PC-3 (cell line): ENCODE measurements around the gene NAV2. TPM values are rescaled to one million over a fixed set of nuclear protein-coding genes. Genes with fewer than 3 reads are reported as not detected.

Experiments used
- ATAC-seq: fragments of 200-7000 bp; cut with Tn5 transposase; 2 replicates; pipeline ENCODE4 v1.9.1; 2020; ENCODE audit warnings: mild to moderate bottlenecking, moderate library complexity
- BruUV-seq: library from RNA; stranded (reverse); fragments of 400-500 nt; replicated peaks from 2 replicates; lab custom pipeline; 2021; lab: Mats Ljungman, UMichigan
- CTCF ChIA-PET: fragments of 300-600 bp; sonication (Branson Sonifier 250); formaldehyde crosslinking; loops from one replicate; lab custom pipeline; 2022; ENCODE audit warnings: antibody characterized with exemption; lab: Charles Lee
- POLR2A ChIA-PET: fragments of 300-600 bp; sonication (Branson Sonifier 250); formaldehyde crosslinking; loops from one replicate; lab custom pipeline; 2022; ENCODE audit warnings: antibody characterized with exemption; ENCODE audit not compliant: unreplicated experiment; lab: Charles Lee
- DNase-seq: peaks from one replicate; pipeline ENCODE4 v3.0.0-alpha.2; 2015
- H2AFZ ChIP-seq: fragments of 300-600 bp; sonication (generic); 2 replicates; pipeline ENCODE4 v1.6.0; 2016; ENCODE audit warnings: antibody characterized with exemption, low read length
- H3F3A ChIP-seq: fragments of 300-600 bp; sonication (generic); one replicate; pipeline ENCODE4 v1.6.0; 2017; ENCODE audit warnings: antibody characterized with exemption, low read length, control low read depth, mild to moderate bottlenecking; ENCODE audit not compliant: unreplicated experiment
- H3K27ac ChIP-seq: fragments of 300-600 bp; sonication (generic); 2 replicates; pipeline ENCODE4 v1.5.1; 2016; ENCODE audit warnings: mild to moderate bottlenecking, low read length
- H3K27me3 ChIP-seq: fragments of 300-600 bp; sonication (generic); 2 replicates; pipeline ENCODE4 v1.6.1; 2016; ENCODE audit warnings: low read length, mixed read lengths
- H3K36me3 ChIP-seq: fragments of 300-600 bp; sonication (generic); 2 replicates; pipeline ENCODE4 v1.6.1; 2016; ENCODE audit warnings: low read depth, mixed run types, low read length, mixed read lengths
- H3K4me1 ChIP-seq: fragments of 300-600 bp; sonication (generic); 2 replicates; pipeline ENCODE4 v1.5.1; 2016; ENCODE audit warnings: low read length; ENCODE audit not compliant: insufficient read depth
- H3K4me2 ChIP-seq: fragments of 300-600 bp; sonication (generic); 2 replicates; pipeline ENCODE4 v1.6.0; 2016; ENCODE audit warnings: low read length
- H3K4me3 ChIP-seq: fragments of 300-600 bp; sonication (generic); 2 replicates; pipeline ENCODE4 v1.5.1; 2016; ENCODE audit warnings: mild to moderate bottlenecking, low read length, mixed read lengths
- H3K79me2 ChIP-seq: fragments of 300-600 bp; sonication (generic); 2 replicates; pipeline ENCODE4 v1.6.1; 2017; ENCODE audit warnings: low read length, mixed read lengths
- H3K9ac ChIP-seq: fragments of 300-600 bp; sonication (generic); 2 replicates; pipeline ENCODE4 v1.6.0; 2016; ENCODE audit warnings: mild to moderate bottlenecking, low read length
- H3K9me2 ChIP-seq: fragments of 300-600 bp; sonication (generic); replicated peaks from 2 replicates; pipeline ENCODE4 v1.6.1; 2016; ENCODE audit warnings: mixed run types, low read length, mixed read lengths
- H3K9me3 ChIP-seq: fragments of 300-600 bp; sonication (generic); 2 replicates; pipeline ENCODE4 v1.6.1; 2016; ENCODE audit warnings: low read length, mixed read lengths
- H4K20me1 ChIP-seq: fragments of 300-600 bp; sonication (generic); 2 replicates; pipeline ENCODE4 v1.6.1; 2016; ENCODE audit warnings: low read length, mixed read lengths
- EZH2 ChIP-seq: fragments of 300-600 bp; sonication (generic); IDR thresholded peaks from one replicate; pipeline ENCODE4 v1.6.1; 2017; ENCODE audit warnings: antibody characterized with exemption, mild to moderate bottlenecking, low read length; ENCODE audit not compliant: unreplicated experiment
- EZH2phosphoT487 ChIP-seq: fragments of 300-600 bp; sonication (generic); IDR thresholded peaks from 2 replicates; pipeline ENCODE4 v1.6.1; 2018; ENCODE audit warnings: mild to moderate bottlenecking, antibody characterized with exemption, low read length, borderline replicate concordance
- intact Hi-C: fragments of 100-400 bp; cut with micrococcal nuclease; formaldehyde crosslinking; loops from 2 replicates; pipeline ENCODE4 v1.9.0; 2023
- total RNA-seq: library from RNA; depleted of rRNA; stranded (reverse); fragments of >200 nt; gene quantifications from 2 replicates; pipeline ENCODE4 v1.2.3, GENCODE V29; 2014
- TF ChIP-seq, protein P1 (sequence below): fragments of 300-600 bp; sonication (generic); conservative IDR thresholded peaks from 2 replicates; pipeline ENCODE4 v1.5.1; 2017; ENCODE audit warnings: antibody characterized with exemption, low read depth, mild to moderate bottlenecking, low read length

Gene NAV2
- total RNA-seq, 1 experiment from 2014 or later: 10.4 TPM

DNA sequence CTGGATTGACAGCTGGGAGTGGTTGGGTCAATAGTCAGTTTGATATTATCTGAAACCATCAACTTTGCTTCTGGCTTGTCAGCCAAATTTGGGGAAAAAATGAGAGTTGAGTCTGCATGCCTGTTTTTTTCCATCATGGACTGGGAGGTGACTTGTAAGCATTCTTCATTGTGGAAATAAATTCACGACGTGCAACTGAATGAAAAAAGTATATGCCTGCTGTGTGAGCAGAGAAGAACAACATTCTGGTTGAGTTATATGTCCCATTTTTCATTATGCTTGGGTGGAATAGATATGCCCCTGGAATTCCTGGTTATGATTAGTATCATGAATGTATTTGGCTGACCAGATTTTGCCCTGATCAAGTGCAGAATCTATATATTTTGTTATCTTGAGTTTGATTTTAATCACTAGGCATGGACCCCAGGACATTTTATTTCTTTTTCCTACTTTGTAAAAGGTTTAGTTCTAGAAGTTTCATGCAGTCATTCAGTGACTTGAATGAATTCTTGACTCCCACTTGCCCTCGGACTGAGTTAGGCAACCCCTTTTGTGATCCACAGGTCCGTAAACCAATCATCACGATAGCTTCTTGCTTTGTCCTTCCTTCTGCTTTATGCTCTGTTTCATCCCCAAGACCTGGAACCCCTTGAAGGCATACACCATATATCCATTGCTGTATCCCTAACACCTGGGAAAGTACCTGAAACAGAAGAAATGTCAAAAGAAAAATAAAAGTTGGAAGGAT lies 205.8 kb downstream of the NAV2 start:
- Histone ChIP-seq H3K4me2 (peak overlapping the region; percentile 56), H3K27ac (peak overlapping the region; percentile 96)
- no peak for ATAC-seq

DNA sequence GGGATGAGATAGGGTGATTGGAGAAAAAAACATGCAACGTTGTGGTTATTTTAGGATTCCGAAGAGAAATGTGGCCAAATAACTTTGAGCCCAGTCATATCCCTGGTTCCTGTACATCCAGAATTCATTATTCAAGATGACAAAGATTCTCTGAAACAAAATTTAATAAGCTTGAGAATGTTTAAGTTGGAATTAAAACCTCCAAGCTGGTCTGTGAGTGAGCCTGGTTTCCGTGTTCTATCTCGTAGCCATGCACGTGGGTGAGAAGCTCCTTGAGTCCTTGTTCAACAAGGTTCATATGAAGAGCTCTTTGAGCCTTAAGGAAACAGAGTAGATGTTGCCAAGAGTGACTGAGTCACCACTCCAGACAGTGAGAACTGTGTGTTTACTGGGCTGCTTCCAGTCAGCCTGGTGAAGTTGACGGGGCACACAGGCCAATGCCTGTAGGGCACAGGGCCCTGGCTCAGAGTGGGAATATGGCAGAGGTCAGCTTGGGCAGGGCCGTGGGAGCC lies 206.5 kb downstream of the NAV2 start:
- peak; percentile 95 for ATAC-seq
- Histone ChIP-seq H3K27ac (peak overlapping the region; percentile 96), H3K79me2 (no peaks in the 10 kb centered on the region)

More for the DNA sequence above, 205.8 kb downstream of the NAV2 start:
- no peak overlapping the region for H2AFZ ChIP-seq
- no peak for TF ChIP-seq EZH2phosphoT487
- TF ChIP-seq, protein P1, sequence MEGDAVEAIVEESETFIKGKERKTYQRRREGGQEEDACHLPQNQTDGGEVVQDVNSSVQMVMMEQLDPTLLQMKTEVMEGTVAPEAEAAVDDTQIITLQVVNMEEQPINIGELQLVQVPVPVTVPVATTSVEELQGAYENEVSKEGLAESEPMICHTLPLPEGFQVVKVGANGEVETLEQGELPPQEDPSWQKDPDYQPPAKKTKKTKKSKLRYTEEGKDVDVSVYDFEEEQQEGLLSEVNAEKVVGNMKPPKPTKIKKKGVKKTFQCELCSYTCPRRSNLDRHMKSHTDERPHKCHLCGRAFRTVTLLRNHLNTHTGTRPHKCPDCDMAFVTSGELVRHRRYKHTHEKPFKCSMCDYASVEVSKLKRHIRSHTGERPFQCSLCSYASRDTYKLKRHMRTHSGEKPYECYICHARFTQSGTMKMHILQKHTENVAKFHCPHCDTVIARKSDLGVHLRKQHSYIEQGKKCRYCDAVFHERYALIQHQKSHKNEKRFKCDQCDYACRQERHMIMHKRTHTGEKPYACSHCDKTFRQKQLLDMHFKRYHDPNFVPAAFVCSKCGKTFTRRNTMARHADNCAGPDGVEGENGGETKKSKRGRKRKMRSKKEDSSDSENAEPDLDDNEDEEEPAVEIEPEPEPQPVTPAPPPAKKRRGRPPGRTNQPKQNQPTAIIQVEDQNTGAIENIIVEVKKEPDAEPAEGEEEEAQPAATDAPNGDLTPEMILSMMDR: no peak
- TF ChIP-seq EZH2: no peak
- intact Hi-C loops: loop anchor here (1.0 kb wide), 1 partner anchor 33 kb away; no protein-coding TSS in a partner anchor
- no peaks in the 10 kb centered on the region for H3K27me3 ChIP-seq
- H4K20me1 ChIP-seq: no peaks in the 10 kb centered on the region
- peaks cover 47% of the 10 kb centered on the region for H3K4me1 ChIP-seq
- peak overlapping the region; percentile 84 for H3K9ac ChIP-seq
- peak; percentile 22 for DNase-seq
- no peak overlapping the region for H3K4me3 ChIP-seq
- ChIA-PET CTCF (interaction anchor here (0.7 to 1.2 kb wide), 2 partner anchors 70 to 210 kb away, joined by 3 to 5 read pairs; no protein-coding TSS in a partner anchor), POLR2A (no interaction called here)
- no peaks in the 10 kb centered on the region for H3K9me3 ChIP-seq
- no peaks in the 10 kb centered on the region for H3K36me3 ChIP-seq
- peaks cover 7% of the 10 kb centered on the region for H3F3A ChIP-seq
- H3K9me2 ChIP-seq: no peaks in the 10 kb centered on the region
- no peaks in the 10 kb centered on the region for H3K79me2 ChIP-seq
- no TSS peak for BruUV-seq

More for the DNA sequence above, 206.5 kb downstream of the NAV2 start:
- no peaks in the 10 kb centered on the region for H3K36me3 ChIP-seq
- H3K27me3 ChIP-seq: no peaks in the 10 kb centered on the region
- H3K4me2 ChIP-seq: peak overlapping the region; percentile 60
- H3K9ac ChIP-seq: peak overlapping the region; percentile 84
- CTCF ChIA-PET: interaction anchor here (0.6 to 1.2 kb wide), 4 partner anchors 13 to 213 kb away, joined by 3 to 5 read pairs (median 3); no protein-coding TSS in a partner anchor
- no peaks in the 10 kb centered on the region for H3K9me3 ChIP-seq
- TF ChIP-seq EZH2phosphoT487 (no peak), EZH2 (no peak)
- TF ChIP-seq, protein P1: no peak
- no peaks in the 10 kb centered on the region for H4K20me1 ChIP-seq
- H3K9me2 ChIP-seq: no peaks in the 10 kb centered on the region
- intact Hi-C loops: loop anchor here (1.0 kb wide), 1 partner anchor 32 kb away; no protein-coding TSS in a partner anchor
- no peak overlapping the region for H2AFZ ChIP-seq
- BruUV-seq: no TSS peak
- peaks cover 7% of the 10 kb centered on the region for H3F3A ChIP-seq
- DNase-seq: peak; percentile 97
- POLR2A ChIA-PET: no interaction called here
- H3K4me3 ChIP-seq: no peak overlapping the region
- peaks cover 48% of the 10 kb centered on the region for H3K4me1 ChIP-seq
